GM19240 (cell line): ENCODE measurements around the gene PWWP2A.
"Not testable (repeated sequence)": the region's sequence is repeated elsewhere in the genome, so short reads cannot be mapped to it uniquely, and the experiment has no call there.

Experiments used
- DNase-seq: peaks from one replicate; pipeline ENCODE4 v3.0.0; 2011; ENCODE audit warnings: low spot score; ENCODE audit not compliant: insufficient read length

Gene PWWP2A, protein sequence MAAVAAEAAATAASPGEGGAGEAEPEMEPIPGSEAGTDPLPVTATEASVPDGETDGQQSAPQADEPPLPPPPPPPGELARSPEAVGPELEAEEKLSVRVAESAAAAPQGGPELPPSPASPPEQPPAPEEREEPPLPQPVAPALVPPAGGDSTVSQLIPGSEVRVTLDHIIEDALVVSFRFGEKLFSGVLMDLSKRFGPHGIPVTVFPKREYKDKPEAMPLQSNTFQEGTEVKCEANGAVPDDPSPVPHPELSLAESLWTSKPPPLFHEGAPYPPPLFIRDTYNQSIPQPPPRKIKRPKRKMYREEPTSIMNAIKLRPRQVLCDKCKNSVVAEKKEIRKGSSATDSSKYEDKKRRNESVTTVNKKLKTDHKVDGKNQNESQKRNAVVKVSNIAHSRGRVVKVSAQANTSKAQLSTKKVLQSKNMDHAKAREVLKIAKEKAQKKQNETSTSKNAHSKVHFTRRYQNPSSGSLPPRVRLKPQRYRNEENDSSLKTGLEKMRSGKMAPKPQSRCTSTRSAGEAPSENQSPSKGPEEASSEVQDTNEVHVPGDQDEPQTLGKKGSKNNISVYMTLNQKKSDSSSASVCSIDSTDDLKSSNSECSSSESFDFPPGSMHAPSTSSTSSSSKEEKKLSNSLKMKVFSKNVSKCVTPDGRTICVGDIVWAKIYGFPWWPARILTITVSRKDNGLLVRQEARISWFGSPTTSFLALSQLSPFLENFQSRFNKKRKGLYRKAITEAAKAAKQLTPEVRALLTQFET

DNA sequence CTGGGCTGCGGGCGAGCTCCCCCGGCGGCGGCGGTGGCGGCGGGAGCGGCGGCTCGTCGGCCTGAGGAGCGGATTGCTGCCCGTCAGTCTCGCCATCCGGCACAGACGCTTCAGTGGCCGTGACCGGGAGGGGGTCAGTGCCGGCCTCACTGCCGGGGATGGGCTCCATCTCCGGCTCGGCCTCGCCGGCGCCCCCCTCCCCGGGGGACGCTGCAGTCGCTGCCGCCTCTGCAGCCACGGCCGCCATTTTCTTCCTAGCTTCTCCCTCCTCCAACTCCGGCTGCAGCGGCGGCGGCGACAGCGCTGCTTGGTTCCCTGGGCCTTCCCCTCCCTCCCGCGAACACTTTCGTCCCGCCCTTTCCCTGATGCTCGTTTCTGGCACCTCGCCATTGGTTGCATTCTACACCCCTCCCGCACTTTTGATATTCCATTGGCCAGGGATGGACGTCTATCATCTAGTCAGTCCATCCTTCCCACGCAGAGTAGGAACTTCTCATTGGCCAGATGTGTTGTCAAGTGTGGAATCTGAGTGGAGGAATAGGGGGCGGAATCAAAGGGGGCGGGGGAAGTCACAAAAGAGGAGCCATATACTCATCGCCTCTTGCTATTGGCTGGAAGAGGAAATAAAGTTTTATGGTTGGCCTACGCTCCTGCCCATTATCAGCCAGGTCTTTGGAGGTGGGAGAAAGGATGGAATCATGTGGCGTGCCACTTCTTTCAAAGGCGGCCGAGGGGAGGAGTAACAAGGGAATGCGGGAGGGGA, at the start of gene PWWP2A:
Gene PWWP2A (minus strand): TSS at position 309 of the 763 bp plus-strand sequence. CDS start 62 bp downstream, at position 247.
- DNase-seq, result peak; percentile 90

DNA sequence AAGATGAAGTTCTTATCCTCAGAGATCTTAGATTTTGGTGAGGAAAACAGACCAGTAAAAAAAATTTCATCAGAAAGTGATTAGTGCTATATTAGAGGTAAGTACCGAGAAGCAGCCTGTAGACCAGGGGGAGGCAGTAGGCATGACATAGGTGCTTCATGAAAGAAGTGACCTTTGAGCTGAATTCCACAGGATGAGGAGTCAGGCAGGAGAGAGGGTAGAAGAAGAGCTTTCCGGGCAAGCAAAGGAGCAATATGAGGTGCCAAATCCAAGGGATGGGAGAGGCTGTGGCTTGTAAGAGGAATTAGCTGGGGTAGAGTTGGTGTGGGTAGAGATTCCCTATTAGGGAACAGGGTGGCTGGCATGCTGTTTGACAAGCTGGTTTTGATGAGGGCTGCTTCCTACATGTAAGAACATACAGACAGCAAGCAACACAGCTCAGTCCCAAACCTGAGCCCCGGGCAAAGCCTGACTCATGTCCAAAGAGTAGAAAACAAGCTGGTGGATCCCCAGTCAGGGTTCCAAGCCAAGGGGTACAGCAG, 48.4 kb upstream of the PWWP2A start:
- no peak for DNase-seq

DNA sequence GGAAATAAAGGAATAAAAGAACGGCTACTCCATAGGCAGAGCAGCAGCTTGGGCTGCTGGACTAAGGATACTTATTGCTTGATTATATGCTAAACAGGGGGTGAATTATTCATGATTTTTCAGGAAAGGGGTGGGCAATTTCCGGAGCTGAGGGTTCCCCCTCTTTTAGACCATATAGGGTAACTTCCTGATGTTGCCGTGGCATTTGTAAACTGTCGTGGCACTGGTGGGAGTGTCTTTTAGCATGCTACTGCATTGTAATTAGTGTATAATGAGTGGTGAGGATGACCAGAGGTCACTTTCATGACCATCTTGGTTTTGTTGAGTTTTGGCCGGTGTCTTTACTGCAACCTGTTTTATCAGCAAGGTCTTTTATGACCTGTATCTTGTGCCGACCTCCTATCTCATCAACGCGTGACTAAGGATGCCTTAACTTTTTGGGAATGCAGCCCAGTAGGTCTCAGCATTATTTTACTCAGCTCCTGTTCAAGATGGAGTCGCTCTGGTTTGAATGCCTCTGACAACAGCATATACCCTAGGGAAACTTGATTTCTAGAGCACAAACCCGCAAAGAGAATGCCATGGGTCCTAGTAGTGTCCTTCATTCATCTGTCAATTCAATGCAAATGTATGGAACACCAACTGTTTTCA, 47.8 kb upstream of the PWWP2A start:
- DNase-seq, result no peak

DNA sequence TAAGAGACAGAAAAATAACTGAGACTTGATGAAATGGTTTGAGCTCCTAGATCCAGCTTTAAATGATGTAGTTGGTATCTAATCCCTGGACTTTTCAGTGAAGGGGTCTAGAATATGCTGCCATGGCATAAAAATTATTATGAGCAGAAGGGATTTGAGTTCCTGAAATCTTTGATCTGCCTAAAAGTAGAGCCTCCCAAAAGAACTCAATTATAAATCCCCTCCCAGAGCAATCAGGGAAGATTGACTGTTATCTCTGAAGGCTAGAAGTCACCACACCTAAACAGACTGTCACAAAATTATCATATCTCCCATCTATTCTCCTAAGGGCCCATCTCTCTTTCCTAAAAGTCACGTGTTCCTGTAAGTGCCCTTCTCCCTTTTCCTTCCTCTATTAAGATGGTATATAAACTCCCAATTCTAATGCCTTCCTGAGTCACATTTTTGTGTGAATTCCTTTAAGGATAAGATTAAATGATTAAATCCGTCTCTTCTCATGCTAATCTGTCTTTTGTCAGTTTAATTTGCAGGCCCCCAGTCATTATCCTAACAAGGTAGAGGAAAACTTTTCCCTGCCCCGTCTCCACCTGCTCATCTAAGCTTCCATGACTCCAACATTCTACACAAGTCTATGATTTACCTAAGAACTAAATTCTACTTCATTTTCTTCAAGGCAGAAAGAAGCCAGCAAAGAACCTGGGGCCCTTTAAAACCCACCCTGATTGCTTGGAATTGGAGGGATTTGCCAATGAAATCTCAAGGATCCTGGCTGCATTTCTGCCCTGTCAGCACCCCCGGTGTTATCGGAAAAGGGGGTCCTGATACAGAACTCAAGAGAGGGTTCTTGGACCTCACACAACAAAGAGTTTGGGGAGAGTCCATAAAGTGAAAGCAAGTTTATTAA, 47.1 kb upstream of the PWWP2A start:
- no peak for DNase-seq

DNA sequence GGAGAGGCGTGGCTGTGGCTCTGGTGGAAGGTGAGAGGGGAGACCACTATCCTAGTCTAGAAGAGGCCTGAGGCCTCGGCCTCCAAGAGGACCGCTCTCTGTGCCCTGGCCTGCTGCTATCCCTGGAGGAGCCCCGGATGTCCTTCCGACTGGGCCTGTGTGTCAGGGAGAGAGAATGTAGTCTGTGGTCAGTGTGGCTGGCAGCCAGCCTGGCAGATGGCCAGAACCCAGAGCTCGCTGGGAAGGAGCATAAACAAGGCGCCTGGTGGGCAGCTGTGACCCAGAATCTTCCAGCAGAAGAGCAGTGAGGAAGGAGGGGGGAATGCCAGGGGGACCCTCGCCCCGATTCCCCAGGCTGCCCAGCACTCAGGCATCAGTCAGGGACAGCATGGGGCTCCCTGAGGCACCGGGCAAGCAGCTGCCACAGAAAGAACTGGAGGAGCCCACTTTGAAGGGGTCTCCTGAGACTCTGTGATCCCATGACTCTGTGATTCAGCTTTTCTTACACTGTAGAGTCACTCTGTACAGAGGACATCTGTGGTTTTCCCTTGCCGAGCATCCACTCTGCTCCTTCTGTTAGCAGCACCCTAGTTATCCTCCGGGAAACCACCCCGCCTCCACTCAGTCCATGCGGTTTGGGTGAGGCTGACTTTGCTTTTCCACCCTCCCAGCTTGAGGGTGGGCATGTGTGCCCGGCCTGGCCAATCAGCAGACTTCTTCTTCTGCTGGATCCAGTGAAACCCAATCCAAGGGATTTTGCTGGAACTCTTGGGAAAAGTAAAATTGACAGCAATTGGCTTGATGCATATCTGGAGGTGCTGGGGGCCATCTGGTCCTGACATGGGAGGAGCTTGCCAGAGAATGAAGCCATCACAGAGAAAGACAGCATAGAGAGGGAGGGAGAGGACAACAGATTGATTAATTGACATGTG, 46.2 kb upstream of the PWWP2A start:
- DNase-seq, result no peak

DNA sequence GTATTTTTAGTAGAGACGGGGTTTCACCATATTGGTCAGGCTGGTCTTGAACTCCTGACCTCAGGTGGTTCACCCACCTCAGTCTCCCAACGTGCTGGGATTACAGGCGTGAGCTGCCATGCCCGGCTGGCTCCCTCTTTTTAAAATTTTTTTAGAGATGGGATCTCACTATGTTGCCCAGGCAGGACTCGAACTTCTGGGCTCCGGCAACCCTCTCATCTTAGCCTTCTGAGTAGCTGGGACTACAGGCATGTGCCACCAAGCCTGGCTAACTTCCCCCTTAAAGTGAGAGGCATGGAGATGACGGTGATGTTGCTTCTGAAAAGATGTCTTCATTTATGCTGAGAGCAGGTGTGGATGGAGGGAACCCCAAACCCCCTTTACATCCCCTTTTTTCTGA, 43.7 kb upstream of the PWWP2A start:
- DNase-seq, result no peak

DNA sequence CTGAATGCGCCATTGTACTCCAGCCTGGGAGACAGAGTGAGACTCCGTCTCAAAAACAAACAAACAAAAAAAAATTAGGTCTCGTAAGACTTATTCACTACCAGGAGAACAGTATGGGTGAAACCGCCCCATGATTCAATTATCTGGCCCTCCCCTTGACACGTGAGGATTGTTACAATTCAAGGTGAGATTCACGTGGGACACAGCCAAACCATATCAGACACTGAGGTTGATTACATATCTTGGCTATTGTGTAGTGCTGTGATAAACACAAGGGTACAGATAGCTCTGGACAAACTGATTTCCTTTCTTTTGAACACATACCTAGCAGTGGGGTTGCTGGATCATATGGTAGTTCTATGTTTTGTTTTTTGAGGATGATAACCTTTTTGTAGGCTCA, 42.4 kb upstream of the PWWP2A start:
- DNase-seq, result no peak

DNA sequence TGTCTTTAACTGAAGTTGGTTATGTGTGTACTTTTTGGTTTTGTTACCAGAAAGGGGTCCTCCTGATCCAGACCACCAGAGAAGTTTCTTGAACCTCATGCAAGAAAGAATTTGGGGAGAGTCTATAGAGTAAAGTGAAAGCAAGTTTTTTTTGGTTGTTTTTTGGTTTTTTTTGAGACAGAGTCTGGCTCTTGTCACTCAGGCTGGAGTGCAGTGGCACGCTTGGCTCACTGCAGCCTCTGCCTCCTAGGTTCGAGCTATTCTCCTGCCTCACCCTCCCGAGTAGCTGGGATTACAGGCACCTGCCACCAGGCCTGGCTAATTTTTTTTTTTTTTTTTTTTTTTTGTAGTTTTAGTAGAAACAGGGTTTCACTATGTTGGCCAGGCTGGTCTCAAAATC, 41.6 kb upstream of the PWWP2A start:
- not testable (repeated sequence) for DNase-seq

DNA sequence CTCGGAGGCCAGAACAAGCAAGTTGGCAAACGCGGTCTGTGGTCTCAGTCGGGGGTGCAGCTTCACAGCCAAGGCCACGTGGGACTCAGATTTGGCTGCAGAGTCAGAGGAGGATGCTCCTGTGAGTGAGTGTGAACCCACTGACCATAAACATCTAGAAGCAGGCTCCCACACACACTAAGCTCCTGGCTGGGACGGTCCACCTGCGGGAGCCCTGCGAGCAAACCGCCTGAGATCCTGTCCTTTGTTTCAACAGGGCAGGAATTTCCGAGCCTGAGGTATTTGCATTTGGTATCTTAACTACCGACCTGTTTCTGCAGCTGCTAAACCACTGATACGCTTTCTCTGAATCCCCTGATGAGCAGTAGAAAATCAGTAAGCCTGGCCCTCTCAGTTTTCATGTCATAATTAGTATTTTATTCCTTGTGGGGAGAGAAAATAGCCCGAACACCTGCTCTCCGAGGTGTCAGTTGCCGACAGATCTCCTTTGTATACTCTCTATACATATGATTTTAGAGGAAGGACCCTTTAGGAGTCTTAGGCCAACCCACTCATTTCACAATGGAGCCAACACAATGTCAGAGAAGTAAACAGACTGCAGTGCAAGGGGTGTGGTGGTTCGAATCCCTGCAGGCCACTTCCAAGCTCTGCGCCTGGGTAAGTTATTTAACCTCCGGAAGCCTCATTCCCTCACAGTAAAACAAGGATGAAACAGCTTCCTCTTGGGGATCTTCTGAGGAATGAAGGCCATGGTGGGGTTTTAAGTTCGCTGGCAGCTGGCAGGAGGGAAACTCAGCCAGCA, 40.9 kb upstream of the PWWP2A start:
- no peak for DNase-seq

DNA sequence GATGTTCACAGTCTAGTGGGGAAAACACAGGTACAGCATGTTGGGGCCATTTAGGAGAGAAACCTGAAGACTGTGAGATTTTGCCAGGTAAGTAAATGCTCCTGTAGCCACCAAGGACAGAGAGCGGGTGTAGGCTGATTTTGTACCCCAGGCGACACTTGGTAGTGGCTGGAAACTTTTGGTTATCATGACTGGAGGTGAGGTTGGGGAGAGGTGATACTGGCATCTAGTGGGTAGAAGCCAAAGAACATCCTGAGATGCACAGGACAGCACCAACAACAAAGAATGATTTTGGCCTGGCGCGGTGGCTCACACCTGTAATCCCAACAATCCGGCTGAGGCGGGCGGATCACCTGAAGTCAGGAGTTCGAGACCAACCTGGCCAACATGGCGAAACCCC, 38.8 kb upstream of the PWWP2A start:
- DNase-seq, result no peak

DNA sequence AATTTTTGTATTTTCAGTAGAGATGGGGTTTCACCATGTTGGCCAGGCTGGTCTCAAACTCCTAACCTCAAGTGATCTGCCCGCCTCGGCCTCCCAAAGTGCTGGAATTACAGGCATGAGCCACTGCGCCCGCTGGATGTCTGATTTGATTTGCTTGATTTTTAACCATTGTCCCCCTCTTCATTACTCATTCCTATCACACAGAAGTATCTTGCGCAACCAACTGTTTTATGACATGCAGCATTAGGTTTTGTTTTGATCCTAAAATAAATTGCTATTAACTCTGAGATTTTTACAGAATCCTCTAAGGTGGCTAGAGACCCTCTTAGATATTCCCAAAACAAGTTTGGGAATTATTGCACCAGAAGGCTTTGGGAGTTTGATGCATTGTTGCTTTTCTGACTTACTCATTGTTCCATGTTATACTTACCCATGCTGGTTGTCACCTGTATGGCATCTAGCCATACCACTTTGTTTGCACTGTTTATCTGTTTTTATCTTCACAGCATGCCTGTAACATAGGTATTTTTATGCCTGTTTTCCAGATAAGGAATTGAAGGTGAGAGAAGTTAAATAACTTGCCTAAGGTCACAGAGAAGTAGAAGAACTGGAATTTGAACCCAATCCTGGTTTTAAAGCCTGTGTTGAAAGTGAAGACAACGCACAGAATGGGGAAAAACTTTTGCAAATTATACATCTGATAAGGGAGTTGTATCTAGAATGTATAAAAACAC, 35.9 kb upstream of the PWWP2A start:
- no peak for DNase-seq

DNA sequence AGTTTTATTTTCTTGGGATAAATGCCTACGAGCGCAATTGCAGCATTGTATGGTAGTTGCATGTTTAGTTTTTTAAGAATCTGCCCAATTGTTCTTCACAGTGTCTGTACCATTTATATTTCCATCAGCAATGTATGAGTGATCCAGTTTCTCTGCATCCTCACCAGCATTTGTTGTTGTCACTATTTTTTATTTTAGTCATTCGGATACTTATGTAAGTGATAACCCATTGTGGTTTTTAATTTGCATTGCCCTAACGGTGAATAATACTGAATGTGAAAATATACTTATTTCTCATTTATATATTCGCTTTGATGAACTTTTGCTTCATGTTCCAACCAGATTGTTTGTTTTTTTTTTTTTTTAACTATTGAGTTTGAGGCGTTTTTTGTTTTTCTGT, 33.7 kb upstream of the PWWP2A start:
- no peak for DNase-seq

DNA sequence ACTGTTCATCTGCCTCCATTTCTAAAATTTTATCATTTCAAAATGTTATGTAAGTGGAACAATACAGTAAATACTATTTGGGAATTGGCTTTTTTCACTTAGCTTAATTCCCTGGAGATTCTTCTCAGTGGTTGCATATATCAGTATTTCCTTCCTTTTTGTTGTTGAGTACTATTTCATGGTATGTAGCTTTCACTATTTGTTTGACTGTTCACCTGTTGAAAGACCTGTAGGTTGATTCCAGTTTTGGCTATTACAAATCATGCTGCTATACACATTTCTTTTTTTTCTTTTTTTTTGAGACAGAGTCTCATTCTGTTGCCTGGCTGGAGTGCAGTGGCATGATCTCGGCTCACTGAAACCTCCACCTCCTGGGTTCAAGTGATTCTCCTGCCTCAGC, 33.0 kb upstream of the PWWP2A start:
- DNase-seq, result no peak

DNA sequence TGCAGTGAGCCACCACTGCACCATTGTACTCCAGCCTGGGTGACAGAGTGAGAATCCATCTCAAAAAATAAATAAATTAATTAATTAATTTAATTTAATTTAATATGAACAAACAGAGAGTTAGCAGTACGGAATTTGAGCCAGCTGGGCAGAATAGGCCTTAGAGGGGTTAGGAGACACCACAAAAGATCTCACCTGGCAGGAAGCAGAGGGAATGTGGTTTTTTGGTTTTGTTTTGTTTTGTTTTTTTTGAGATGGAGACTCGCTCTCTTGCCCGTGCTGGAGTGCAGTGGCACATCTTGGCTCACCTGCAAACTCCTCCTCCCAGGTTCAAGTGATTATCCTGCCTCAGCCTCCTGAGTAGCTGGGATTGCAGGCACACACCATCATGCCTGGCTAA, 31.8 kb upstream of the PWWP2A start:
- no peak for DNase-seq

DNA sequence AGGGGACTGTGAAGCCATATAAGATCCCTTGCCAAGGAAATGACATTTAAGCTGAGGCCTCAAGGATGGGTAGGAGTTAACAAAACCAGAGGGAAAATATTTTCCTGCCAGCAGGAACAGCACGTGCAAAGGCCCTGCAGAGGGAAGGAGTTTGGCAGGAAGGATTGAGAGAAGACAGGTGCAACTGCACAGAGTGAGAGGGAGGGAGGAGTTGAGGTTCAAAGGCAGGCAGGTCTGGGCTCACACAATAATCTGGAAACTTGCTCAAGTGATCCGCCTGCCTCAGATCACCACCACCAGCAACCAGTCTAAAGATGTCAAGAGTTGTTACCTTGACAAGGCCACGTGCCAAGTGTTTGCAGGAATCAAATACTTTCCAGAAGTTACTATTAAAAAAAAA, 31.1 kb upstream of the PWWP2A start:
- DNase-seq, result no peak

DNA sequence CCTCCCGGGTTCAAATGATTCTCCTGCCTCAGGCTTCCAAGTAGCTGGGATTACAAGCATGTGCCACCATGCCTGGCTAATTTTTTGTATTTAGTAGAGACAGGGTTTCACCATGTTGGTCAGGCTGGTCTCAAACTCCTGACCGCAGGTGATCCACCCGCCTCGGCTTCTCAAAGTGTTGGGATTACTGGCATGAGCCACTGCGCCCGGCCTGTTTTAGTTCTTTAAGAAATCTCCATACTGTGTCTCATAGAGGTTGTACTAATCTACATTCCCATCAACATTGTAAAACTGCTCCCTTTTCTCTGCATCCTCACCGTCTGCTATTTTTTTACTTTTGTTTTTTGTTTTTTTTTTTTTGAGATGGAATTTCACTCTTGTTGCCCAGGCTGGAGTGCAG, 25.2 kb upstream of the PWWP2A start:
- not testable (repeated sequence) for DNase-seq

DNA sequence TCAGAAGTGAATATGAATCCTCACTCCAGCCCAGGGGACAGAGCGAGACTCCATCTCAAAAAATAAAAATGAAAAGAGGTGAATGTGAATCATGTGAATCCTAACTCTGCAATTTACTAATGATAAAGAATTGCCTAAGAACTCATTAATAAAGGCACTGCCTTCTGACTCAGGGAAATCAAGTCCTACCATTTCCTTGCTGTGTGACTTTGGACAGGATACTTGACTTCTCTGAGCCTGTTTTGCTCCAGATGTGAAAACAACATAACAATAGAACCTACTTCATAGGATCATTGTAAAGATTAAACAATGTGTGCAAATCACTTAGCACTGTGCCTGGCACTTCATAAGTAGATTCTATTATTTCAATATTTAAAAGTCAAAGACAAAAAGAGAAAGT, 15.1 kb upstream of the PWWP2A start:
- DNase-seq, result no peak

DNA sequence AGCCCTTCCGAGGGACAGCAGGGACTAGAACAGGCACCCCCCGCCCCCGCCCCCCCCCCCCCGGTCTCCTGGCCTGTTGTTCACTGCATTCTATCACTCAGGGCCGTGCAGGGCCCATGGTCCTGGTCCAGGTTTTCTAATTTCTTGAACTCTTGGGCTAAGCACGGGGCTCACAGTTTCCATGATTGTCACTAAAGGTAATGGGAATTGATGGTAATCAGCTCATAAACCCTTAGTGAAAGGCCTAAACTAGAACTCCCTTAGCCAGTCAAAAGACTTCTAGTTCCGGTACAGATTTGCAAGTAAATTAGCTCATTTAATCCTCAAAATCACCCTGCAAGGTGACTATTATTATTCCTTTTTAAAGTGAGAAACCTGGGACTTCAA, 14.7 kb upstream of the PWWP2A start:
- no peak for DNase-seq
